GM23338 (cell line): ENCODE data around the gene GAPVD1. TPM values are rescaled to one million over a fixed set of nuclear protein-coding genes. Genes with fewer than 3 reads are reported as not detected.

ENCODE experiments used
- ATAC-seq: fragments of 200-7000 bp; cut with Tn5 transposase; 3 replicates; pipeline ENCODE4 v1.9.1; 2020
- DNase-seq: peaks from one replicate; pipeline ENCODE4 v3.0.0-alpha.2; 2015; ENCODE audit warnings: low spot score
- H2AFZ ChIP-seq: fragments of 200-600 bp; sonication (generic); 2 replicates; pipeline ENCODE4 v1.8.0; 2016; ENCODE audit warnings: antibody characterized with exemption, mild to moderate bottlenecking, moderate library complexity
- H3F3A ChIP-seq: fragments of 200-600 bp; sonication (generic); replicated peaks from 2 replicates; pipeline ENCODE4 v1.8.0; 2017; ENCODE audit warnings: antibody characterized with exemption, mixed run types, low read depth
- H3K27ac ChIP-seq: fragments of 200-600 bp; sonication (generic); 2 replicates; pipeline ENCODE4 v1.6.1; 2016; ENCODE audit warnings: low read depth
- H3K27me3 ChIP-seq: fragments of 200-600 bp; sonication (generic); 2 replicates; pipeline ENCODE4 v1.8.0; 2016; ENCODE audit warnings: mild to moderate bottlenecking, mixed run types, moderate library complexity; ENCODE audit not compliant: insufficient read depth
- H3K36me3 ChIP-seq: fragments of 200-600 bp; sonication (generic); 2 replicates; pipeline ENCODE4 v1.8.0; 2016; ENCODE audit warnings: mild to moderate bottlenecking; ENCODE audit not compliant: insufficient read depth
- H3K4me1 ChIP-seq: fragments of 200-600 bp; sonication (generic); 2 replicates; pipeline ENCODE4 v1.8.0; 2016; ENCODE audit warnings: mild to moderate bottlenecking, moderate library complexity; ENCODE audit not compliant: insufficient read depth
- H3K4me2 ChIP-seq: fragments of 200-600 bp; sonication (generic); 2 replicates; pipeline ENCODE4 v1.7.1; 2017; ENCODE audit warnings: mixed run types
- H3K4me3 ChIP-seq: fragments of 200-600 bp; sonication (generic); 2 replicates; pipeline ENCODE4 v1.6.1; 2016; ENCODE audit warnings: mixed run types
- H3K79me2 ChIP-seq: fragments of 200-600 bp; sonication (generic); replicated peaks from 2 replicates; pipeline ENCODE4 v1.8.0; 2017; ENCODE audit warnings: mild to moderate bottlenecking; ENCODE audit not compliant: insufficient read depth
- H3K9me2 ChIP-seq: fragments of 200-600 bp; sonication (generic); 2 replicates; pipeline ENCODE4 v1.8.0; 2017; ENCODE audit not compliant: insufficient read depth
- H4K20me1 ChIP-seq: fragments of 200-600 bp; sonication (generic); replicated peaks from 2 replicates; pipeline ENCODE4 v1.8.0; 2017; ENCODE audit warnings: mild to moderate bottlenecking; ENCODE audit not compliant: insufficient read depth
- H3K27ac Mint-ChIP-seq: 2 replicates; pipeline ENCODE4 v1.8.0; 2020; ENCODE audit warnings: inconsistent platforms, mild to moderate bottlenecking, moderate library complexity, mixed read lengths
- H3K27me3 Mint-ChIP-seq: 3 replicates; pipeline ENCODE4 v1.8.0; 2022; ENCODE audit warnings: low read depth, mild to moderate bottlenecking, moderate library complexity, mixed read lengths, inconsistent platforms; ENCODE audit not compliant: insufficient read depth, poor library complexity
- H3K36me3 Mint-ChIP-seq: 3 replicates; pipeline ENCODE4 v1.8.0; 2021; ENCODE audit warnings: low read depth, mild to moderate bottlenecking, inconsistent platforms, moderate library complexity, mixed read lengths
- H3K4me1 Mint-ChIP-seq: 3 replicates; pipeline ENCODE4 v1.8.0; 2020; ENCODE audit warnings: mild to moderate bottlenecking, inconsistent platforms, mixed read lengths
- H3K4me3 Mint-ChIP-seq: 3 replicates; pipeline ENCODE4 v1.8.0; 2021; ENCODE audit warnings: moderate library complexity, mild to moderate bottlenecking, inconsistent platforms, mixed read lengths
- H3K9me3 Mint-ChIP-seq: 3 replicates; pipeline ENCODE4 v1.8.0; 2020; ENCODE audit warnings: moderate library complexity, mild to moderate bottlenecking, inconsistent platforms, mixed read lengths
- CREB1 ChIP-seq: fragments of 250-450 bp; sonication (Bioruptor Pico); IDR thresholded peaks from 2 replicates; pipeline ENCODE4 v1.5.0; 2020; ENCODE audit warnings: low read depth, mild to moderate bottlenecking, moderate library complexity
- CTCF ChIP-seq, 2 experiments: fragments of 200-600 bp in 1 of 2; sonication (generic) in 1 of 2; conservative IDR thresholded peaks; 2 replicates each; pipeline versions ENCODE4 v1.5.1 to v1.6.1; 2016 to 2017; ENCODE audit warnings: antibody characterized with exemption in 2 of 2, low read depth in 2 of 2, mild to moderate bottlenecking in 2 of 2, moderate library complexity in 1 of 2
- ETS1 ChIP-seq: IDR thresholded peaks from 2 replicates; pipeline ENCODE4 v1.6.1; 2016; ENCODE audit warnings: antibody characterized with exemption
- EZH2 ChIP-seq: fragments of 200-600 bp; sonication (generic); IDR thresholded peaks from one replicate; pipeline ENCODE4 v1.8.0; 2017; ENCODE audit warnings: antibody characterized with exemption, mild to moderate bottlenecking, low read depth; ENCODE audit not compliant: unreplicated experiment
- EZH2phosphoT487 ChIP-seq: fragments of 200-600 bp; sonication (generic); IDR thresholded peaks from one replicate; pipeline ENCODE4 v1.8.1; 2018; ENCODE audit warnings: antibody characterized with exemption; ENCODE audit not compliant: unreplicated experiment
- JUNB ChIP-seq: IDR thresholded peaks from one replicate; pipeline ENCODE4 v1.6.1; 2016; ENCODE audit warnings: antibody characterized with exemption; ENCODE audit not compliant: unreplicated experiment
- NANOG ChIP-seq: IDR thresholded peaks from 2 replicates; pipeline ENCODE4 v1.6.1; 2016; ENCODE audit warnings: antibody characterized with exemption, borderline replicate concordance
- POLR2AphosphoS5 ChIP-seq: IDR thresholded peaks from 2 replicates; pipeline ENCODE4 v1.6.1; 2016; ENCODE audit warnings: antibody characterized with exemption, low read depth
- REST ChIP-seq: IDR thresholded peaks from one replicate; pipeline ENCODE4 v1.6.1; 2018; ENCODE audit warnings: antibody characterized with exemption; ENCODE audit not compliant: unreplicated experiment
- STAT1 ChIP-seq: IDR thresholded peaks from one replicate; pipeline ENCODE4 v1.6.1; 2016; ENCODE audit warnings: antibody characterized with exemption; ENCODE audit not compliant: unreplicated experiment
- ZNF114 ChIP-seq: fragments of 250-450 bp; sonication (Bioruptor Pico); IDR thresholded peaks from 2 replicates; pipeline ENCODE4 v1.5.0; 2020; ENCODE audit warnings: mild to moderate bottlenecking, moderate library complexity
- ZNF331 ChIP-seq: fragments of 250-450 bp; sonication (Bioruptor Pico); IDR thresholded peaks from 2 replicates; pipeline ENCODE4 v1.5.0; 2020; ENCODE audit warnings: low read depth, mild to moderate bottlenecking, moderate library complexity
- ZNF462 ChIP-seq: fragments of 250-450 bp; sonication (Bioruptor Pico); IDR thresholded peaks from 2 replicates; pipeline ENCODE4 v1.5.0; 2020; ENCODE audit warnings: mild to moderate bottlenecking, moderate library complexity
- polyA plus RNA-seq: library from polyadenylated mRNA; unstranded; fragments of >200 nt; fragmentation: Nextera tagmentation; extraction: Ambion mirVana; gene quantifications from 2 replicates; pipeline ENCODE4 v1.2.1, GENCODE V29; 2016
- total RNA-seq: library from RNA; depleted of rRNA; stranded (reverse); fragments of >200 nt; shearing (Covaris generic); gene quantifications from 2 replicates; pipeline ENCODE4 v1.2.3, GENCODE V29; 2014

GAPVD1 gene
- total and polyA plus RNA-seq, 2 experiments from 2014 or later: 19.2 to 34.6 TPM

- no peak overlapping the region for H3K27ac Mint-ChIP-seq
Measured at GRCh38 chr9:125388978-125389377, 127.4 kb downstream of the GAPVD1 start.

More at GRCh38 chr9:125388978-125389377, 127.4 kb downstream of the GAPVD1 start:
- H3K27ac ChIP-seq: no peak overlapping the region
- peaks cover 12% of the 10 kb centered on the region for H3K27me3 Mint-ChIP-seq
- no peaks in the 10 kb centered on the region for H3K36me3 ChIP-seq
- no peaks in the 10 kb centered on the region for H3K79me2 ChIP-seq
- peaks cover 15% of the 10 kb centered on the region; the same call in 1 of the 2 replicates for H3K27me3 ChIP-seq
- H3K4me1 Mint-ChIP-seq: peaks cover 14% of the 10 kb centered on the region
- no peak overlapping the region for H3K4me2 ChIP-seq
- no peaks in the 10 kb centered on the region for H3K36me3 Mint-ChIP-seq
- no peaks in the 10 kb centered on the region for H3F3A ChIP-seq
- H2AFZ ChIP-seq: no peak overlapping the region
- H3K9me2 ChIP-seq: no peaks in the 10 kb centered on the region
- H3K4me3 Mint-ChIP-seq: no peak overlapping the region
- no peak for TF ChIP-seq NANOG
- no peak for TF ChIP-seq ETS1
- TF ChIP-seq REST: no peak
- TF ChIP-seq JUNB: no peak
- no peak for TF ChIP-seq CTCF (conservative IDR thresholded peaks at IDR 0.05; ENCODE audit: low read depth in 2 of 2)
- TF ChIP-seq EZH2phosphoT487: no peak
- no peak for TF ChIP-seq STAT1
- TF ChIP-seq EZH2: no peak
- TF ChIP-seq POLR2AphosphoS5: no peak
- TF ChIP-seq ZNF114 (CRISPR knock-in tag): no peak
- no peak for TF ChIP-seq ZNF462
- no peak for TF ChIP-seq CREB1 (CRISPR knock-in tag)
- no peak for TF ChIP-seq ZNF331
- DNase-seq (no peak), ATAC-seq (no peak)
- H3K4me1 ChIP-seq: no peaks in the 10 kb centered on the region
- H3K4me3 ChIP-seq: no peak overlapping the region
- H3K9me3 Mint-ChIP-seq: no peaks in the 10 kb centered on the region
- H4K20me1 ChIP-seq: no peaks in the 10 kb centered on the region
